GM12872 (cell line): Measurements from ENCODE around the gene ABHD14A.

Source experiments
- TF ChIP-seq, protein P1 (sequence below): IDR thresholded peaks from 3 replicates; pipeline ENCODE4 v1.5.1; 2011; ENCODE audit warnings: low read depth, mild to moderate bottlenecking, low read length, moderate library complexity; ENCODE audit not compliant: insufficient read depth

ABHD14A gene

DNA sequence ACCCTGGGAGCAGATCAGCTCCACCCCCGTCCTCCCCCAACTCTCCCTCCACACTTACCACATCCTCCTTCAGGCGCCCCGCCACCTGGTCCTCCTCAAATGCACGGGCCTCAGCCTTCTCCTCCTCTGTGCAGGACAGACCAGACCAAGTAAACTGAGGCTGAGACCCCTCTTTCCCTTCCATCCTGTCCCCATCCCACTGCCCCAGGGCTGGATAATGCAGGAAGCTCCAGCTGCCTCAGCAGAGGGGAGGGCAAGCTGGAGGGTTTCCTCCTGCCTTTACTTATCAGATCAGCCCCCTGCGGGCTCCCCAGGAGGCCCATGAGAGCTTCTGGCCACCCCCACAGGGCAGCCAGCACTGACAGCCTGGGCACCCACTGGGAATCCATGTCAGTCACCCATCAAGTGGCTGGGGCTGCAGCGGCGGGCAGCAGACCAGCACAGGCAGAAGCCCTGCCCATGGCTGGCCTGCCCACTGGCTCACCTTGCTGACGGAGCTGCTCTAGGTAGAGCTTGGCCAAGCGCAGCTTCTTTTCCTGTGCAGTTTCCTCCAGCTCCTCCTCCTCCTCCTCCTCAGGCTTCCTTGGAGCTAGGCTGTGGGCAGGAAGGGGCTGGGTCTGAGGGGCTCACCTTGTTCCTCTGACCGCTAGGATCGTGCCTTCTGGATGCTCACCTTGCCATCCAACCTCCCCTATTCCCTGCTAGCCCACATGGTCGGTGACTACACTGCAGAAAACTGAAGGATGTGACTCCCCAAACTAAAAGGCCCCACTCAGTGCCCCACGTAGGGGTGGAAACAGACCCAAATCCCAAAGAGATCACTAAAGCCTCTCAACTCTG lies 37.0 kb upstream of the ABHD14A start:
- TF ChIP-seq, protein P1, sequence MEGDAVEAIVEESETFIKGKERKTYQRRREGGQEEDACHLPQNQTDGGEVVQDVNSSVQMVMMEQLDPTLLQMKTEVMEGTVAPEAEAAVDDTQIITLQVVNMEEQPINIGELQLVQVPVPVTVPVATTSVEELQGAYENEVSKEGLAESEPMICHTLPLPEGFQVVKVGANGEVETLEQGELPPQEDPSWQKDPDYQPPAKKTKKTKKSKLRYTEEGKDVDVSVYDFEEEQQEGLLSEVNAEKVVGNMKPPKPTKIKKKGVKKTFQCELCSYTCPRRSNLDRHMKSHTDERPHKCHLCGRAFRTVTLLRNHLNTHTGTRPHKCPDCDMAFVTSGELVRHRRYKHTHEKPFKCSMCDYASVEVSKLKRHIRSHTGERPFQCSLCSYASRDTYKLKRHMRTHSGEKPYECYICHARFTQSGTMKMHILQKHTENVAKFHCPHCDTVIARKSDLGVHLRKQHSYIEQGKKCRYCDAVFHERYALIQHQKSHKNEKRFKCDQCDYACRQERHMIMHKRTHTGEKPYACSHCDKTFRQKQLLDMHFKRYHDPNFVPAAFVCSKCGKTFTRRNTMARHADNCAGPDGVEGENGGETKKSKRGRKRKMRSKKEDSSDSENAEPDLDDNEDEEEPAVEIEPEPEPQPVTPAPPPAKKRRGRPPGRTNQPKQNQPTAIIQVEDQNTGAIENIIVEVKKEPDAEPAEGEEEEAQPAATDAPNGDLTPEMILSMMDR: no peak

DNA sequence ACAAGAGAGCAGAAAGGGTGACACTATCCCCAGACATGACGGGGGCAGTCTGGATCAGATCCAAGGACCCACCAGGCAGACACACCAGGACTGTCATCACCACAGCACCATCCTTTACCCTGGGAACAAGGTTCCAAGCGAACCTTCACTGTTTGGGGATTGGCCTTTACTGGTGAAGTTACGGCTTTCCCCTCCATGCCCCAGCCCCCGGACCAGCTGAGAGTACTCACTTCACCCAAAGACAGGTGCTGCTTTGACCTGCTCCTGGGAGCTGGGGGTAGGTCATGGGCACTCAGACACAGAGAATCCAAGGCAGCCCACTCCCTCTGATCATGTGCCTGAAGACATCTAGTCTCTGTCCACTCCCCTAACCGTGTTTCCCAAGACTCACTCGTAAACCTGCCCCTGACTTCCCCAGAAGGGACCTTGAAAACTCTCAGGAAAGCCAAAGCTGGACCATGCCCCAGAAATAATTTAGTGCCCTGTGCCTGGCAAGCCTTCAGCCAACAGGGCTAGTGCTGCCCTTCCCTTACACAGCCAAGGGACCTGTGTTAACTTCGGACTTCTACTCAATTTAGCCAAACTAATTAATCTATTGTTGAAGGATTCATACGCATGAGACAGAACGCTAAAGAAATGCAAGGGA lies 36.0 kb upstream of the ABHD14A start:
- TF ChIP-seq, protein P1: no peak

DNA sequence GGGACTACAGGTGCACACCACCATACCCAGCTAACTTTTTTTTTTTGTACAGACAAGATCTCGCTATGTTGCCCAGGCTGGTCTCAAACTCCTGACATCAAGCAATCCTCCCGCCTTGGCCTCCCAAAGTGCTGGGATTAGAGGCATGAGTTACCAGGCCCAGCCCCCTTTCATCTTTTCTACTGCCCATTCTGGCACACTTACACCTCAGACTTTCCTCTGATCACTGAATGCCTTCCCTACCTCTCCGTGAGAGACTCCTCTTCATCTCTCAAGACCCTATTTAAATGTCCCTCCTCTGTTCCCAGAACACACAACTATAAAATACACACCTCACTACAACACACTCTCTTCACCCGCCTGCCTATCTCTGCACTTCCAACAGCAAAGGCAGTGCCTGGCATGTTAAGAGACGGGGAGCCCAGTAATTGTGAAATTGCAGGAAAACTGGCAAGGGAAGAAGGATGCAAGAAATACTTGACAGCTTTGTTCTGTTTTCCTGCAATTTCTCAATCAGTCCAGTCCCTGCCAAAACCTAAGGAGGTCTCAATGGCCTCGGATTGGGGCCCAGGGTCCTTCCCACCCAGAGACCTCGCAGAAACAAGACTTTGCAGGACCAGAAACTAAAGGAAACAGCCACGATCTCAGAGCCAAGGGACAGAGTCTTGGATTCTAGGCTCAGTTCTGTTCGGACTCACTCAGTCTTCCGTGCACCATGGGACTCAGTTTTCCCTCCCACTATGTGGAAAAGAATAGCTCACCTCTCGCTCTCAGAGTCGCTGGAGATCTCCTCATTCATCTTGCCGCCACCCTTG lies 34.0 kb upstream of the ABHD14A start:
- TF ChIP-seq, protein P1: no peak

DNA sequence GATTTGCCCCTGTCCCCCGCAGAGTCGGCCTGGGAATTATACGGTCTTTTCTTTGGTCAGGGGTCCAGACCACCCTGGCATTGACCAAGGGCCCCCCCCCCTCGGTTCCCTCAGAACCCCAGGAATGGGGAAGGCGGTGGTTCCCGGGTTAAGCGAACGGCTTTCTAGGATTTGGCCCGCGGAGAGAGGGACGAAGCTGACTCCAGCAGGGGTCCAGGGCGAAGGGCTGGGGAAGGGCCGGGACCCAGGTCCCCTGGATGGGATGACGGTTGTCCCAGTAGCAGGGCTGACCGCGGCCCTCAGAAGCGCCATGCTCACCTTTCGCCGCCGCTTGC lies 33.4 kb upstream of the ABHD14A start:
- TF ChIP-seq, protein P1: no peak

DNA sequence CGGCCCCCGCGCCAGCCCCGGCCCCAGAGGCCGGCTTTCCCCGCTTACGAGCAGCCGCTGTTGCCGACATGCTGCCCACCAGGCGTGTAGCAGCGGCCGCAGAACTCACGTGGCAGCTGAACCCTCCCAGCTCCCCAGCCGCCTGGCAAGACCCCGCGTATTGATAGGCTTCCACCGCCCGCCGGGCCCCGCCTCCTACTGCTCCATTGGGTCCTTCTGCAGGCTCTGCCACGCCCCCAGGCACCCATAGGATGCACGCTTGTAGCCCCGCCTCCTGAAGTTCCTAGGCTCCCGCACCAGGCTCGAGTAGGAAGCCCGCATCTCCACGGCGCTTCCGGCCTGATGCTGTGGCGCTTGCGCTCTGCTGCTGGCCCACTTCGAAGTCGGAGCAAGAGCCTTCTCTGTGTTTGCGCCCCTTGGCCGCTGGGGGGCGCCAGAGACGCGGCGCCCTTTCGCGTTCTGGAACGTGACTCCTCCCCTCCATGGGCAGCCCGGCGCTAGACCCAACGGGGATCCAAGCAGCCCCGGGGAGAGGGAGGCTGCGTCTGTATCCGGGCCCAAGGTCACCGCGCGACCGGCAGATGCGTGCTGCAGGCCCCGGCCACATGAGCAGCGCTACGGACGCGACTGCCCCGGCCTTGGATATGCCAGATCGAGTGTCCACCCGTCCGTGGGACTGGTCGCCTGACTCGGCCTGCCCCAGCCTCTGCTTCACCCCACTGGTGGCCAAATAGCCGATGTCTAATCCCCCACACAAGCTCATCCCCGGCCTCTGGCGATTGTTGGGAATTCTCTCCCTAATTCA lies 32.9 kb upstream of the ABHD14A start, which contains the start of the genes PARP3 and RRP9:
Gene PARP3, plus strand, starts transcription at position 566 of the 805 bp plus-strand sequence. CDS start 993 bp downstream, outside the sequence.
Gene RRP9, minus strand, starts transcription at position 107 of the 805 bp plus-strand sequence. Its CDS starts 37 bp downstream, at position 70.
- TF ChIP-seq, protein P1: peak; percentile 99

DNA sequence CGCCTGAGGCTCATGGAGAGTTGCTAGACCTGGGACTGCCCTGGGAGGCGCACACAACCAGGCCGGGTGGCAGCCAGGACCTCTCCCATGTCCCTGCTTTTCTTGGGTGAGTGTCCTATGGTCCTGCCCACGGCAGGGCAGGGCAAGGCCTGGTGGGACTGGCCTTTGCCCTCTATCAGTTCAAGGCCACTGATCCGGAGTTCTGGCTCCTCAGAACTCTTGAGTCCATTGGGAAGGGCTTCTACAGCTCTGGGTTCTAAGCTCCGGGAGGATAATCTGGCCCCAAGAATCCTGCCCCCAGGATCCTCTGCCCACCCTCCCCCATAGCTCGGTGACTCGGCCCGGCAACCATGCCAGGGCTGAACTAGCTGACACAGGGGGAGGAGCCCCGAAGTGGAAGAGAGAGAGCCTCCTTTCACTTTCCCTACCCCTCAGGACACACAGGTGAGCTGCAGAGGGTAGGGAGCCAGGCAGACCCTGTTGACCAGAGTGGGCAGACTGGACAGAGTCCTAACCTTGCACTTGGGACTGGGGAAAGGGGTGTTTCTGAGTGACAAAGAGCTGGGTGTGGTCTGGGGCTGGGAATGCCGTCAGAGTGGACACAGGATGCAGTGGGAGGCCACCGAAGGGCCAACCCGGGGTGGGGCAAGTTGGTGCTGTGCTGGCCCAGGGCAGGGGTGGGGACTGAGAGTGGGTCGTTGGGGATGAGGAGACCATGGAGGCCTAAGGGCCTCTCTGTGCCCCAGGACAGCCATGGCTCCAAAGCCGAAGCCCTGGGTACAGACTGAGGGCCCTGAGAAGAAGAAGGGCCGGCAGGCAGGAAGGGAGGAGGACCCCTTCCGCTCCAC lies 32.0 kb upstream of the ABHD14A start:
- TF ChIP-seq, protein P1: no peak
